ENCODE data around the gene PKP3.

Gene PKP3

DNA sequence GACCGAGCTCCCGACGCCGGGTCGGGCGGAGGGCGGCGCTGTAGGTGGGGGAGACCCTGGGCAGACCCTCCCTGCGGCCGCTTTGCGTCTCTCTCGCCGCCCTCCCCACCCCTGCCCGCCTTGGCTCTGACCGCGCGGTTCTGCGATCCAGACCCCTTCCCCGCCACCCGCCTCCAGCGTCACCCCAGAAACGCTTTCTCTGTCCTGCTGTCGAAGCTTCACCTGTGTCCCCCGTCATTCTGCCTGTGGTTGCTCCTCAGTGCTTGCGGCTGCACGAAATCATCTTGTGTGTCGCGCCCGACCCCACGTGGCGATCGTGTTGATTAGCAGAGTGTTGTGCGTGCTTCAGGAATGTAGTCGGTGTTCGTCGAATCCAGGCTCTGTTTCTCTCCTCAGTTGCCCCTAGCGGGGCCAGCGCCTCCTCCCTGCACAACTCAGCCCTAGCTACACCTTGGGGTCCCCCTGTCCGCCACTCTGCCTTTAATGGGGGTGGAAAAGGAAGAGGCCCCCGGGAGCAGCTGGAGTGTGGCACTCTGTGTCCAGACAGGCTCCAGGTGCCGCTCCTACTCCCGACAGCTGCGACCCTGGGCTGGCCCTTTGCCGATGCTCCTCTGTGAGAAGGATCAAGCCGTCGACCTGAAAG, 56.9 kb downstream of the PKP3 start:
- DNase-seq (ENCODE audit: low read depth, low spot score), result peak; percentile 56
- H3K4me3 ChIP-seq (ENCODE audit: low read depth, low read length), result peak overlapping the region; percentile 68
- TF ChIP-seq, protein P1, sequence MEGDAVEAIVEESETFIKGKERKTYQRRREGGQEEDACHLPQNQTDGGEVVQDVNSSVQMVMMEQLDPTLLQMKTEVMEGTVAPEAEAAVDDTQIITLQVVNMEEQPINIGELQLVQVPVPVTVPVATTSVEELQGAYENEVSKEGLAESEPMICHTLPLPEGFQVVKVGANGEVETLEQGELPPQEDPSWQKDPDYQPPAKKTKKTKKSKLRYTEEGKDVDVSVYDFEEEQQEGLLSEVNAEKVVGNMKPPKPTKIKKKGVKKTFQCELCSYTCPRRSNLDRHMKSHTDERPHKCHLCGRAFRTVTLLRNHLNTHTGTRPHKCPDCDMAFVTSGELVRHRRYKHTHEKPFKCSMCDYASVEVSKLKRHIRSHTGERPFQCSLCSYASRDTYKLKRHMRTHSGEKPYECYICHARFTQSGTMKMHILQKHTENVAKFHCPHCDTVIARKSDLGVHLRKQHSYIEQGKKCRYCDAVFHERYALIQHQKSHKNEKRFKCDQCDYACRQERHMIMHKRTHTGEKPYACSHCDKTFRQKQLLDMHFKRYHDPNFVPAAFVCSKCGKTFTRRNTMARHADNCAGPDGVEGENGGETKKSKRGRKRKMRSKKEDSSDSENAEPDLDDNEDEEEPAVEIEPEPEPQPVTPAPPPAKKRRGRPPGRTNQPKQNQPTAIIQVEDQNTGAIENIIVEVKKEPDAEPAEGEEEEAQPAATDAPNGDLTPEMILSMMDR (IDR thresholded peaks at IDR 0.05; ENCODE audit: low read depth, low read length), result peak; percentile 17
- in situ Hi-C loops (cut with HindIII; ENCODE audit: low sequenced_read_pairs), result no loop called here

DNA sequence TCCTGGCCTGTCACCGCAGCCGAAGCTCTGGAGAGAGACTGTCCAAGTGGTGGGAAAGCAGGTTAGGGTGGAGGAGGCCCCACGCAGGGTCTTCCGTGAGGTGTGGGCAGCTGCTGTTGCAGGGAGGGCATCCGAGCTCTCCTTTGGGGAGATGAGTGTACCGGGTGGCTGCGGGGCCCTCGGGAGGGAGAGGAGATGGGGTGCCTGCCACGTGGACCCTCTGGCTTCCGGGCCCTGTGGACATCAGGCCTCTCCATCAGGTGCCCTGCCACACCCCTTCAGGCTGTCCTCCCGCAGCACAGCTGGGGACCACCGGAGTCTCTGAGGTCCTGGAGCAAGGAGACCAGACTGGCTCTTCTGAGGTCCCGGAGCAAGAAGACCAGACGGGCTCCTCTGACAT, 57.7 kb downstream of the PKP3 start:
- DNase-seq (ENCODE audit: low read depth, low spot score), result no peak
- H3K4me3 ChIP-seq (ENCODE audit: low read depth, low read length), result peak overlapping the region; percentile 68
- TF ChIP-seq, protein P1 (IDR thresholded peaks at IDR 0.05; ENCODE audit: low read depth, low read length), result no peak
- in situ Hi-C loops (cut with HindIII; ENCODE audit: low sequenced_read_pairs), result no loop called here

- TF ChIP-seq, protein P1 (IDR thresholded peaks at IDR 0.05; ENCODE audit: low read depth, low read length), result no peak
- DNase-seq (ENCODE audit: low read depth, low spot score), result no peak
- in situ Hi-C loops (cut with HindIII; ENCODE audit: low sequenced_read_pairs), result no loop called here
- no peak overlapping the region for H3K4me3 ChIP-seq (ENCODE audit: low read depth, low read length)
These were observed 58.3 kb downstream of the PKP3 start for GRCh38 chr11:452203-452744.

- H3K4me3 ChIP-seq (ENCODE audit: low read depth, low read length), result no peak overlapping the region
- TF ChIP-seq, protein P1 (IDR thresholded peaks at IDR 0.05; ENCODE audit: low read depth, low read length), result no peak
- in situ Hi-C loops (cut with HindIII; ENCODE audit: low sequenced_read_pairs), result no loop called here
- DNase-seq (ENCODE audit: low read depth, low spot score), result no peak
These were observed 59.0 kb downstream of the PKP3 start for GRCh38 chr11:452916-453527.

GRCh38 chr11:453564-453963, 59.6 kb downstream of the PKP3 start:
- TF ChIP-seq, protein P1 (IDR thresholded peaks at IDR 0.05; ENCODE audit: low read depth, low read length), result no peak
- in situ Hi-C loops (cut with HindIII; ENCODE audit: low sequenced_read_pairs), result no loop called here
- no peak overlapping the region for H3K4me3 ChIP-seq (ENCODE audit: low read depth, low read length)
- DNase-seq (ENCODE audit: low read depth, low spot score), result no peak

GRCh38 chr11:454043-454442, 60.0 kb downstream of the PKP3 start:
- no peak for DNase-seq (ENCODE audit: low read depth, low spot score)
- in situ Hi-C loops (cut with HindIII; ENCODE audit: low sequenced_read_pairs), result no loop called here
- TF ChIP-seq, protein P1 (IDR thresholded peaks at IDR 0.05; ENCODE audit: low read depth, low read length), result no peak
- H3K4me3 ChIP-seq (ENCODE audit: low read depth, low read length), result no peak overlapping the region

Measured in astrocyte of the spinal cord (primary cell).